WERI-Rb-1 (cell line): ENCODE results near the gene CAPN2.

Source experiments
- DNase-seq: peaks from one replicate; pipeline ENCODE4 v3.0.0-alpha.2; 2020
- H3K27ac ChIP-seq: fragments of 250-450 bp; sonication (Bioruptor Pico); 2 replicates; pipeline ENCODE4 v1.5.1; 2020; ENCODE audit warnings: mild to moderate bottlenecking, moderate library complexity
- H3K27me3 ChIP-seq: fragments of 250-450 bp; sonication (Bioruptor Pico); 2 replicates; pipeline ENCODE4 v1.5.1; 2021; ENCODE audit warnings: mild to moderate bottlenecking, low read depth, moderate library complexity; ENCODE audit not compliant: insufficient read depth, severe bottlenecking
- H3K36me3 ChIP-seq: fragments of 250-450 bp; sonication (Bioruptor Pico); 2 replicates; pipeline ENCODE4 v1.5.1; 2020; ENCODE audit warnings: mild to moderate bottlenecking, moderate library complexity
- H3K4me3 ChIP-seq: 2 replicates; pipeline ENCODE4 v1.5.1; 2011; ENCODE audit warnings: low read depth, mild to moderate bottlenecking, control low read depth, low read length
- H3K9me3 ChIP-seq: fragments of 250-450 bp; sonication (Bioruptor Pico); 2 replicates; pipeline ENCODE4 v1.5.1; 2021; ENCODE audit warnings: mild to moderate bottlenecking, moderate library complexity; ENCODE audit not compliant: severe bottlenecking
- TF ChIP-seq, protein P1 (sequence below): IDR thresholded peaks from 2 replicates; pipeline ENCODE4 v1.5.1; 2011; ENCODE audit warnings: low read depth, mild to moderate bottlenecking, control low read depth, inconsistent platforms, low read length

Gene CAPN2

GRCh38 chr1:223775054-223775453 is 62.7 kb downstream of the CAPN2 start:
- no peaks in the 10 kb centered on the region for H3K27me3 ChIP-seq
- no peak for DNase-seq
- no peaks in the 10 kb centered on the region for H3K9me3 ChIP-seq
- H3K4me3 ChIP-seq: no peak overlapping the region
- peaks cover 14% of the 10 kb centered on the region for H3K36me3 ChIP-seq
- TF ChIP-seq, protein P1, sequence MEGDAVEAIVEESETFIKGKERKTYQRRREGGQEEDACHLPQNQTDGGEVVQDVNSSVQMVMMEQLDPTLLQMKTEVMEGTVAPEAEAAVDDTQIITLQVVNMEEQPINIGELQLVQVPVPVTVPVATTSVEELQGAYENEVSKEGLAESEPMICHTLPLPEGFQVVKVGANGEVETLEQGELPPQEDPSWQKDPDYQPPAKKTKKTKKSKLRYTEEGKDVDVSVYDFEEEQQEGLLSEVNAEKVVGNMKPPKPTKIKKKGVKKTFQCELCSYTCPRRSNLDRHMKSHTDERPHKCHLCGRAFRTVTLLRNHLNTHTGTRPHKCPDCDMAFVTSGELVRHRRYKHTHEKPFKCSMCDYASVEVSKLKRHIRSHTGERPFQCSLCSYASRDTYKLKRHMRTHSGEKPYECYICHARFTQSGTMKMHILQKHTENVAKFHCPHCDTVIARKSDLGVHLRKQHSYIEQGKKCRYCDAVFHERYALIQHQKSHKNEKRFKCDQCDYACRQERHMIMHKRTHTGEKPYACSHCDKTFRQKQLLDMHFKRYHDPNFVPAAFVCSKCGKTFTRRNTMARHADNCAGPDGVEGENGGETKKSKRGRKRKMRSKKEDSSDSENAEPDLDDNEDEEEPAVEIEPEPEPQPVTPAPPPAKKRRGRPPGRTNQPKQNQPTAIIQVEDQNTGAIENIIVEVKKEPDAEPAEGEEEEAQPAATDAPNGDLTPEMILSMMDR: no peak
- H3K27ac ChIP-seq: no peak overlapping the region

DNA sequence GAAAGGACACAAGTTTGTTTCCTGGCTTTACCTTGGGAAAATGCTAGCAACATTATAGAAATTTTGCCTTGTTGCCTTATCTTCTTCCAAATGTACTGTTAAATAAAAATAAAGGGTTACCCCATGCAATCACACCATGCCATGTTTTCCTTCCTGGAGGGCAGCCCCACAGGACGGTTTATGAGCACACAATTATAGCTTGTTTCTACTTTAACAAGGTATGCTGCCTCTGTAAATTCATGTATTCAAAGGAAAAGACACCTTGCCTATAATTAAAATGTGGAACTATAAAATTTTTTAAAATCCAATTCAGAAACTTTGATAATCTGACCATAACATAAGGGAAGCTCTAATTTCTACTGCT is 63.4 kb downstream of the CAPN2 start:
- DNase-seq: no peak
- no peak overlapping the region for H3K27ac ChIP-seq
- TF ChIP-seq, protein P1: no peak
- H3K27me3 ChIP-seq: no peaks in the 10 kb centered on the region
- H3K36me3 ChIP-seq: peaks cover 16% of the 10 kb centered on the region
- H3K9me3 ChIP-seq: no peaks in the 10 kb centered on the region
- no peak overlapping the region for H3K4me3 ChIP-seq

DNA sequence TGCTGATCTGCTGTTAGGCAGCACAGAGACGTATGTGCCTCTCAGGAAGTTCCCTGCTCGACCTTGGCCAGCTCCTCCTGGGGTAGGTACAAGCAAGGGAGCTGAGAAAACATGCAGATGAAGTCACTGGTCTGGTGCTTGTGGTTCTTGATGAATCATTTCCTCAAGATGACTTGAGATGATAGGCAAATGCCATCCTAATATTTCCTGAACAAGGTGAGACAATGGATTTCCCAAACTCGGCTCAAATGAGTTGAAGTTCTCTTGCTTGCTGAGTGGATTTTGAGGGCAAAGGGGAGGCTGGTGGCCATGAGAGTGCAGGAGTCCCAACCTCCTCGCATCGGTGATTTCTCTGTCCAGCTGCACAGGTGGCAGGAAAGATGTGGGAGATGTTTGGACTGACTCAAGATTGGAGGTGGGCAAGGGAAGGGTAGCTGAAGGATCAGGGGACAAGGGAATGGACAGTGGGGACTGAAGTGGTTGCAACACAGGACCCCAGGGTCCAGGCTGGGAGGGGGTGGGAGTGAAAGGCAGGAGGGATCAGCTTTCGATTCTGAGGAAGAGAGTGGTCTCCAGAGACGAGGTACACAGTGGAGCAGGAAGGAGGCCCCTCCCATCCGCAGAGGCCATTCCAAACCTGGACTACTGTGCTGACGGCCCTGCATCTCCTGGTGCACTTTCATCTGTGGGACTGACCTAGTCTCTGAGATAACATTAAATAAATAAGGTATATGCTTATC is 63.9 kb downstream of the CAPN2 start:
- Histone ChIP-seq H3K27me3 (no peaks in the 10 kb centered on the region), H3K4me3 (no peak overlapping the region), H3K36me3 (peaks cover 16% of the 10 kb centered on the region), H3K27ac (no peak overlapping the region), H3K9me3 (no peaks in the 10 kb centered on the region)
- TF ChIP-seq, protein P1: no peak
- no peak for DNase-seq

DNA sequence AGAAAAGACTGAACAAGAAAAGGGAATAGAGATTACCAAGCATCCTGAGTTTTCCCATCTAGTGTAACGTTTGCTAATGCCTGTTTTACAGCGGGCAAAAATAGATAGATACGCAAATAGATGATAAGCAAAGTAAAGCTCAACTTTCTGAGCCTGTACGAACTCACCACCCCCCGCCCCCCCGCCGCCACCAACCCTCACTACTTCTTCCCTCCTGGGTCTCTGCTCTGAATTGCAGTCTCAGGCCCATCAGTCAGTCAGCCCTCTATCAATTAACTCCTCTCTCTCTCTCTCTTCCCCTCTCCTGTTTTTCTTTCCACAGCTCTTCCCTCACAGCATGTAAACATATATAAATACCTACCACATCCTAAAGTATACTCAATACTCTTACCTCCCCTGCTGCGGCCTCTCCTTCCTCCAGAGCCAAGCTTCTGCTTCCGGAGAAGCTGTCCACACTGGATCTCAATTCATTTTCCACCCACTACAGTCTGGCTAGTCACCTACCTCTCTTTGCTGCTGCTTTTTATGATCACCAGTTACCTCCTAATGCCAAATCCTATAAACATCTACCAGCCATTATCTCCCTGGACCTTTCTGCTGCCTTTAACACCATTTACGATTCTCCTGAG is 64.6 kb downstream of the CAPN2 start:
- Histone ChIP-seq H3K27ac (no peak overlapping the region), H3K9me3 (no peaks in the 10 kb centered on the region)

DNA sequence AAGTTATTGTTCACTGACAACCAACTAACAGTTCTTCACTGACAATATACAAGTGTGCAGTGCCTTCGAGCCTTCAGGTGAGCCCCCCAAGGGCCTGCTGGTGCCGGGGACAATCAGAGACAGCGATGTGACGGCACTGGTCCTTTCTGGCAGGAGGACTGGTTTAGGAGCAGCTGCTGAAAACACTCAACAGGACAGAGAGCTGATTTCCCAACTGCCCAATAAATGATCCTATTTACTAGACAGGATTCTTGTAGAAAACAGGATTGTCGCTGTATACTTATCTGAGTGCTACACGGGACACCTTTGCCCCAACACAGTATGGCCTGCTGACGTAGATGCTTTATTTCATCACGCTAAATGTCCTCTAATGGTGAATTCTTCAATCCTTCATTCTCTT is 68.0 kb downstream of the CAPN2 start:
- Histone ChIP-seq H3K9me3 (no peaks in the 10 kb centered on the region), H3K4me3 (no peak overlapping the region), H3K27me3 (no peaks in the 10 kb centered on the region), H3K27ac (peak overlapping the region; percentile 81), H3K36me3 (peaks cover 16% of the 10 kb centered on the region)
- TF ChIP-seq, protein P1: no peak
- DNase-seq: no peak

More for the DNA sequence above, 64.6 kb downstream of the CAPN2 start:
- no peaks in the 10 kb centered on the region for H3K27me3 ChIP-seq
- DNase-seq: no peak
- TF ChIP-seq, protein P1: no peak
- no peak overlapping the region for H3K4me3 ChIP-seq
- H3K36me3 ChIP-seq: peaks cover 16% of the 10 kb centered on the region
